ENCODE measurements around the gene MOB2.
A peak's percentile ranks its signal among the peaks of the same experiment; 100 is the strongest.

The MOB2 gene

GRCh38 chr11:1459764-1460395, 26.7 kb downstream of the MOB2 start:
- Histone ChIP-seq H2AFZ (ENCODE audit: low read depth, low read length, severe bottlenecking) (no peak overlapping the region), H3K9me3 (ENCODE audit: insufficient read depth, low read length) (no peaks in the 10 kb centered on the region), H3K9me2 (replicated peaks; ENCODE audit: insufficient read depth, low read length) (no peaks in the 10 kb centered on the region), H3K79me2 (ENCODE audit: insufficient read depth, low read length) (no peaks in the 10 kb centered on the region), H3K9ac (ENCODE audit: low read length) (no peak overlapping the region), H3K4me3 (ENCODE audit: insufficient read depth, low read length, poor library complexity, severe bottlenecking) (no peak overlapping the region), H4K20me1 (ENCODE audit: low read depth, low read length) (no peaks in the 10 kb centered on the region), H3K4me2 (ENCODE audit: low read depth, low read length, poor library complexity, severe bottlenecking) (no peak overlapping the region), H3K36me3 (ENCODE audit: low read length) (no peaks in the 10 kb centered on the region), H3K27ac (ENCODE audit: low read depth, low read length) (no peak overlapping the region), H3K27me3 (ENCODE audit: low read length) (no peaks in the 10 kb centered on the region), H3F3A (ENCODE audit: insufficient read depth) (no peaks in the 10 kb centered on the region)
- TF ChIP-seq EZH2phosphoT487 (conservative IDR thresholded peaks at IDR 0.05; ENCODE audit: low read length) (no peak), CTCF (IDR thresholded peaks at IDR 0.05; ENCODE audit: insufficient read depth, low read length, poor library complexity, severe bottlenecking) (no peak)

GRCh38 chr11:1459219-1459575, 27.4 kb downstream of the MOB2 start:
- no peaks in the 10 kb centered on the region for H3F3A ChIP-seq (ENCODE audit: insufficient read depth)
- H4K20me1 ChIP-seq (ENCODE audit: low read depth, low read length) = no peaks in the 10 kb centered on the region
- no peaks in the 10 kb centered on the region for H3K79me2 ChIP-seq (ENCODE audit: insufficient read depth, low read length)
- H3K36me3 ChIP-seq (ENCODE audit: low read length) = no peaks in the 10 kb centered on the region
- no peak overlapping the region for H3K4me2 ChIP-seq (ENCODE audit: low read depth, low read length, poor library complexity, severe bottlenecking)
- no peak overlapping the region for H3K9ac ChIP-seq (ENCODE audit: low read length)
- H3K27ac ChIP-seq (ENCODE audit: low read depth, low read length) = no peak overlapping the region
- H3K9me3 ChIP-seq (ENCODE audit: insufficient read depth, low read length) = no peaks in the 10 kb centered on the region
- TF ChIP-seq EZH2phosphoT487 (conservative IDR thresholded peaks at IDR 0.05; ENCODE audit: low read length) (no peak), CTCF (IDR thresholded peaks at IDR 0.05; ENCODE audit: insufficient read depth, low read length, poor library complexity, severe bottlenecking) (no peak)
- H2AFZ ChIP-seq (ENCODE audit: low read depth, low read length, severe bottlenecking) = no peak overlapping the region
- no peaks in the 10 kb centered on the region for H3K27me3 ChIP-seq (ENCODE audit: low read length)
- no peak overlapping the region for H3K4me3 ChIP-seq (ENCODE audit: insufficient read depth, low read length, poor library complexity, severe bottlenecking)
- no peaks in the 10 kb centered on the region for H3K9me2 ChIP-seq (replicated peaks; ENCODE audit: insufficient read depth, low read length)

- Histone ChIP-seq H3K9me3 (ENCODE audit: insufficient read depth, low read length) (no peaks in the 10 kb centered on the region), H2AFZ (ENCODE audit: low read depth, low read length, severe bottlenecking) (no peak overlapping the region), H3K36me3 (ENCODE audit: low read length) (no peaks in the 10 kb centered on the region), H3K79me2 (ENCODE audit: insufficient read depth, low read length) (no peaks in the 10 kb centered on the region), H3K9ac (ENCODE audit: low read length) (no peak overlapping the region), H3F3A (ENCODE audit: insufficient read depth) (no peaks in the 10 kb centered on the region), H3K4me3 (ENCODE audit: insufficient read depth, low read length, poor library complexity, severe bottlenecking) (no peak overlapping the region), H4K20me1 (ENCODE audit: low read depth, low read length) (no peaks in the 10 kb centered on the region), H3K27ac (ENCODE audit: low read depth, low read length) (no peak overlapping the region), H3K9me2 (replicated peaks; ENCODE audit: insufficient read depth, low read length) (no peaks in the 10 kb centered on the region), H3K27me3 (ENCODE audit: low read length) (no peaks in the 10 kb centered on the region), H3K4me2 (ENCODE audit: low read depth, low read length, poor library complexity, severe bottlenecking) (no peak overlapping the region)
- TF ChIP-seq EZH2phosphoT487 (conservative IDR thresholded peaks at IDR 0.05; ENCODE audit: low read length) (no peak), CTCF (IDR thresholded peaks at IDR 0.05; ENCODE audit: insufficient read depth, low read length, poor library complexity, severe bottlenecking) (peak; percentile 43)
Measured at GRCh38 chr11:1458340-1459218, 28.0 kb downstream of the MOB2 start.
